ENCODE results near the gene IQGAP1.

DNA sequence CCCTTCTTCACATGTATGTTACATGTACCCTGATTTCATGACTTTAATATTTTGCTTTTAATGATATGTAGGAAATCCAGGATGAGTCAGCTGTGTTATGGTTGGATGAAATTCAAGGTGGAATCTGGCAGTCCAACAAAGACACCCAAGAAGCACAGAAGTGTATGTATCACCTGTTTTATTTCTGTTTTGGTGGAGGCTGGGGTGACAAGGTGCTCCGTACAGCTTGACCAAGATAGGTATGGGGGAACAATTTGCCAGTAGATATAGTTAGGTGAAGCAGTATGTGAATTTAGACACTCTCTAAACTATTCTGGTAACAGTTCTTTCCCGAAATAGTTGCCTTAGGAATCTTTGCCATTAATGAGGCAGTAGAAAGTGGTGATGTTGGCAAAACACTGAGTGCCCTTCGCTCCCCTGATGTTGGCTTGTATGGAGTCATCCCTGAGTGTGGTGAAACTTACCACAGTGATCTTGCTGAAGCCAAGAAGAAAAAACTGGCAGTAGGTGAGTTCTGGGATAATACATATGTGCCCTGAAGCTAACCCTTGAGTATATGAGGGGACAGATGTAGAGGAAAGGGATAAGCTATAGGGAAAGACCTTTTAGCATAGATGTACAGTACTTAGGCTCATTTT, 78.0 kb downstream of the IQGAP1 start:
- TF ChIP-seq, protein P1, sequence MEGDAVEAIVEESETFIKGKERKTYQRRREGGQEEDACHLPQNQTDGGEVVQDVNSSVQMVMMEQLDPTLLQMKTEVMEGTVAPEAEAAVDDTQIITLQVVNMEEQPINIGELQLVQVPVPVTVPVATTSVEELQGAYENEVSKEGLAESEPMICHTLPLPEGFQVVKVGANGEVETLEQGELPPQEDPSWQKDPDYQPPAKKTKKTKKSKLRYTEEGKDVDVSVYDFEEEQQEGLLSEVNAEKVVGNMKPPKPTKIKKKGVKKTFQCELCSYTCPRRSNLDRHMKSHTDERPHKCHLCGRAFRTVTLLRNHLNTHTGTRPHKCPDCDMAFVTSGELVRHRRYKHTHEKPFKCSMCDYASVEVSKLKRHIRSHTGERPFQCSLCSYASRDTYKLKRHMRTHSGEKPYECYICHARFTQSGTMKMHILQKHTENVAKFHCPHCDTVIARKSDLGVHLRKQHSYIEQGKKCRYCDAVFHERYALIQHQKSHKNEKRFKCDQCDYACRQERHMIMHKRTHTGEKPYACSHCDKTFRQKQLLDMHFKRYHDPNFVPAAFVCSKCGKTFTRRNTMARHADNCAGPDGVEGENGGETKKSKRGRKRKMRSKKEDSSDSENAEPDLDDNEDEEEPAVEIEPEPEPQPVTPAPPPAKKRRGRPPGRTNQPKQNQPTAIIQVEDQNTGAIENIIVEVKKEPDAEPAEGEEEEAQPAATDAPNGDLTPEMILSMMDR (IDR thresholded peaks at IDR 0.05) = no peak
- TF ChIP-seq POLR2A (IDR thresholded peaks at IDR 0.05) = no peak
